22Rv1 (cell line): ENCODE results near the gene KCTD13.

ENCODE experiments used
- H3K27ac ChIP-seq: fragments of 450-650 bp; 2 replicates; pipeline ENCODE4 v1.5.1; 2017
- ZFX ChIP-seq: fragments of 450-650 bp; IDR thresholded peaks from 2 replicates; pipeline ENCODE4 v1.6.1; 2017; ENCODE audit warnings: antibody characterized with exemption, borderline replicate concordance
- TF ChIP-seq, protein P1 (sequence below): fragments of 450-650 bp; IDR thresholded peaks from 2 replicates; pipeline ENCODE4 v1.5.1; 2017; ENCODE audit warnings: mild to moderate bottlenecking

KCTD13 gene

DNA sequence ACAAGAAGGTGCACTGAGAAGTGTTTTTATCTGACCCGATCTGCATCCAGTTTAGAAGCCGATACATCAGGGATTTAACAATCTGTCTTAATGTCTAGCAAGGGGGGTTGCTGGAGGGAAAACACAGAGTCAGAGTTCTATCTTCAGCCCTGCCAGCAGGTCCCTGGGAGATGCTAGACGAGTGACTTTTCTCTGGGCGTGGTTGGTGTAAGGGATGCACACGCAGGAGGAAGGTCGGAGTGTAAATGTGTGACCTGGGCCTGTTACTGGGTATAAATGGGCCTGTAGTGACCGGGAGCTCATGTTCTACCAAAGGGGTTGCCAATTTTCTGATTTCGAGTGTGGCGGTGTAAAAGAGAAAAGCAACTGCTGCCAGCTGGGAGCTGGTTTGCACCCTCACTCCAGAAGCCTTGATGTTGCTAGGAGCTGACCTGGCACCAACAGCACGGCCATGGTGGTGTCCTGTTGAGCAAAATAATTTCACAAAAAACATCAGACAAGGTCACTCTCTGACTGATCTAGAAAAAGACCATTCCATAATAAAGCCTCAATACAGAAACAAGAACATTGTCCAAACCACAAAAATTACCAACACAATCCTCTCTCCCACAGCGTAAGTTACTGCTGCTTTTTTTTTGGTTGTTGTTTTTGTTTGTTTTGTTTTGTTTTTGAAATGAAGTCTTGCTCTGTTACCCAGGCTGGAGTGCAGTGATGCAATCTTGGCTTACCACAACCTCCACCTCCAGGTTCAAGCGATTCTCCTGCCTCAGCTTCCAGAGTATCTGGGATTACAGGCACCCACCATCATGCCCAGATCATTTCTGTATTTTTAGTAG is 1.3 kb upstream of the KCTD13 start:
- no peak for TF ChIP-seq ZFX
- TF ChIP-seq, protein P1, sequence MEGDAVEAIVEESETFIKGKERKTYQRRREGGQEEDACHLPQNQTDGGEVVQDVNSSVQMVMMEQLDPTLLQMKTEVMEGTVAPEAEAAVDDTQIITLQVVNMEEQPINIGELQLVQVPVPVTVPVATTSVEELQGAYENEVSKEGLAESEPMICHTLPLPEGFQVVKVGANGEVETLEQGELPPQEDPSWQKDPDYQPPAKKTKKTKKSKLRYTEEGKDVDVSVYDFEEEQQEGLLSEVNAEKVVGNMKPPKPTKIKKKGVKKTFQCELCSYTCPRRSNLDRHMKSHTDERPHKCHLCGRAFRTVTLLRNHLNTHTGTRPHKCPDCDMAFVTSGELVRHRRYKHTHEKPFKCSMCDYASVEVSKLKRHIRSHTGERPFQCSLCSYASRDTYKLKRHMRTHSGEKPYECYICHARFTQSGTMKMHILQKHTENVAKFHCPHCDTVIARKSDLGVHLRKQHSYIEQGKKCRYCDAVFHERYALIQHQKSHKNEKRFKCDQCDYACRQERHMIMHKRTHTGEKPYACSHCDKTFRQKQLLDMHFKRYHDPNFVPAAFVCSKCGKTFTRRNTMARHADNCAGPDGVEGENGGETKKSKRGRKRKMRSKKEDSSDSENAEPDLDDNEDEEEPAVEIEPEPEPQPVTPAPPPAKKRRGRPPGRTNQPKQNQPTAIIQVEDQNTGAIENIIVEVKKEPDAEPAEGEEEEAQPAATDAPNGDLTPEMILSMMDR: no peak
- H3K27ac ChIP-seq: peak overlapping the region; percentile 83

DNA sequence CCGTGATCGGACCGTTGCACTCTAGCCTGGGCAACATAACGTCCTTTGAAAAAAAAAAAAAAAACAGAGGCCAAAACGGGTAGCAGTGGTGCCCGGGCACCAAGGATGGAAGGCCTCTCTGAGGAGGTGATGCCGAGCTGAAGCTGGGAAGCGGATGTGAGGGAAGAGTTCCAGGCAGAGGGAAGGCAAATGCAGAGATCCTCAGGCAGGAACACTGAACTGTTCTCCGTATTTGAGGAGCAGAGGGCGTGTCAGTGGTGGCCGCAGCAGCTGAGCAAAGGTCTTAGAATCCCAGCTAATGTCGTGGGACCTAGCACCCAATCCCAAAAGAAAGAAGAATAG is 656 bp upstream of the KCTD13 start:
- H3K27ac ChIP-seq: peak overlapping the region; percentile 83
- no peak for TF ChIP-seq ZFX
- TF ChIP-seq, protein P1: no peak

DNA sequence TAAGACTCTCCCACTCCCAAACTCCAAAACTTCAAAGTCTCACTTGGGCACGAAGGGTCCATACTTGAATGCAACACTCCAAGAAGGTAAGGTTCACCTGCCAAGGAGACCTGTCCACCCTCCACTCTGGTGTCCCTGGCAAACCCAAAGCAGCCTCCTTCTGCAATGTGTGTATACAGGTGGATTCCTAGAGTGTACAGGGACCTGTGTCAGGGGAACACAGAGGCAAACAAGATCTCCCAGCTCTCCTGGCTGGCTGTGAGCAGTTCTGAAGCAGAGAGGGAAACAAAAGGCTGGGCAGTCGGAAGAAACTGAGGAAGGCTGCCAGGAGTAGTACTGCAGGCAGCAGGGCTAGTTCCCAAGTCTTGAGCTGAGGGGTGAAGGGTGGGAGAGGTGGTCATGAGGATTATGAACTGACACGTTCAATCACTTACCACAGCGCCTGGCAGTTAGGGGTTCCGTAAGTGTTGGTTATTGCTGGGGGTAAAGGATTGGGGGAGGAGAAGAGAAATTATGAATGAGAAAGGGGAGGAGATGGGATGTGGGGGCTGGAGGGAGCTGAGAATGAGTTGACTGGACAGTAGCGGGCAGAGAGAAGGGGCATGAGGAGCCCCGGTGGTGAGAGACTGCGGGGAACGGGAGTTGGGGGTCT is 795 bp downstream of the KCTD13 start:
- H3K27ac ChIP-seq: peak overlapping the region; percentile 83
- TF ChIP-seq, protein P1: no peak

DNA sequence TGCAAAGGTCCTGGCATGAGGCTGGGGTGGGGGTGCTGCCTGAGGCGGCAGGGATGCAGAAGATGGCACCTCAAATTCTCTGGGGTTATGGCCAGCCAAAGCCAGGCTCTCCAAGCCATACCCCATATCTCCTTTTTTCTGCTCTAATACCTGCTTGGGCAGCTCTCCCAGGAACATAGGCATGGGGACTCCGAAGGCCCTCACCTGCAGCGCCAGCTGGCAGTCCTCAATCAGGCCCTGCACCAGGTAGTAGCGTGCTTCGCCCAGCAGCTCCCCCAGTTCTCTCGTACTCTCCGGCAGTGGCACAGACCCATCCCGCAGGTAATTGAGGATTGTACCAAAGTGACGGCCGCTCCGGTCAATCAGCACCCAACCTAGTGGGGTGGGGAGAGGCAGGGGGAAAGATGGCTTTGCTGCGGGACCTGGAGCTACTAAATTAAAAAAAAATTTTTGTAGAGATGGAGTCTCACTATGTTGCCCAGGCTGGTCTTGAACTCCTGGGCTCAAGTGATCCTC is 3.0 kb downstream of the KCTD13 start:
- TF ChIP-seq, protein P1: no peak
- TF ChIP-seq ZFX: no peak
- H3K27ac ChIP-seq: no peak overlapping the region

DNA sequence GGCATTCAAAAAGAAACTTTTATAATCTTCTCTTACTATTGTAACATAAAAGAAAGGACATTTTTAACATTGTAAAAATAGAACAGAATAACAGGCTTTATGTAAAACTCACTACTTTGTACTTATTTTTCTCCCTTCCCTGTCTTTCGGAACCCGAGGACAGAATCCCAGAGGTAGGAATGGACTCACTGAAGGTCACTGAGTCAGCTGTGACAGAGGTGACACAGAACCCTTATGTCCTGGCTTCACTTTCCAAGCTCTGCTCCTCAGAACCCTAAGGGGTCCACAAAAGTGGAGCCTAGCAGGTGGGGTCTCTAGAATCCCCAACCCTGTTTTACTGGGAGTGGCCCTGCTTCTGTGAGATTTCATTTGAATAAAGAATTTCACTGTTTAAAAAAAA is 3.7 kb downstream of the KCTD13 start:
- no peak for TF ChIP-seq ZFX
- TF ChIP-seq, protein P1: no peak

DNA sequence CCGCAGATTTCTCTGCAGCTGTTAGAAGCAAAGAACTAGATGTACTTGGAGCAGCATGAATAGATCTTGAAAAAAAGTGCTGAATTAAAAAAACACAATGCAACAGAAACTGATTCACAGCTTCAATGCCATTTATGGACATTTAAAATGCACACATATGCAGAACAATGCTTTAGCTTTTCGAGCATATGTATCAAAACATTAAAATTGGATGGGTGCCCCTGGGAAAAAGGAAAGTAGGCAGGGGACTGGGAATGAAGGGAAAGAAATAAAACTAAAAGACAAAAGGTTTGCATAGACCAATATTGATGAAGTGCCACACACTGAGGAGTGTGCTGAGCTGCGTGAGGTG is 5.0 kb downstream of the KCTD13 start:
- H3K27ac ChIP-seq: 0 out of 2 replicates have a peak overlapping the region, but pooled peaks have one; percentile 9
- no peak for TF ChIP-seq ZFX
- TF ChIP-seq, protein P1: no peak

More for the DNA sequence above, 3.7 kb downstream of the KCTD13 start:
- H3K27ac ChIP-seq: no peak overlapping the region
